Right lobe of liver (tissue), 6 donors: ENCODE measurements around the gene FBLN1. TPM values are rescaled to one million over a fixed set of nuclear protein-coding genes. Genes with fewer than 3 reads are reported as not detected.

ENCODE experiments used
- ATAC-seq, 4 donors: fragments of 200-7000 bp; cut with Tn5 transposase; one replicate each; pipeline ENCODE4 v1.9.1; 2020; ENCODE audit warnings: mild to moderate bottlenecking in 4 of 4, moderate library complexity in 4 of 4
- DNase-seq, 3 donors: peaks; one replicate each; pipeline ENCODE4 v3.0.0-alpha.2; 2020
- H3K27ac ChIP-seq, 3 donors: fragments of 200-600 bp; one replicate each; pipeline ENCODE4 v1.8.0; 2022
- H3K27me3 ChIP-seq, 2 donors: fragments of 200-600 bp; one replicate each; pipeline ENCODE4 v1.8.0; 2022
- H3K36me3 ChIP-seq, 4 donors: fragments of 200-600 bp; sonication (generic) in 1 of 4; one replicate each; pipeline versions ENCODE4 v1.5.1 to v1.8.0; 2017 to 2022; ENCODE audit warnings: control low read depth in 1 of 4
- H3K4me1 ChIP-seq, 4 donors: fragments of 200-600 bp; sonication (generic) in 1 of 4; one replicate each; pipeline versions ENCODE4 v1.5.1 to v1.8.0; 2017 to 2022; ENCODE audit warnings: control low read depth in 1 of 4
- H3K4me3 ChIP-seq, 3 donors: fragments of 200-600 bp; one replicate each; pipeline ENCODE4 v1.8.0; 2022
- H3K9me3 ChIP-seq, 4 donors: fragments of 200-600 bp; sonication (generic) in 1 of 4; one replicate each; pipeline versions ENCODE4 v1.5.1 to v1.8.0; 2017 to 2022; ENCODE audit warnings: control low read depth in 1 of 4
- POLR2A ChIP-seq: fragments of 450-650 bp; IDR thresholded peaks from one replicate; pipeline ENCODE4 v1.6.1; 2017; ENCODE audit warnings: antibody characterized with exemption, mild to moderate bottlenecking
- WGBS: methylation state at CpG from one replicate; pipeline ENCODE4 v1.1.6; 2018; ENCODE audit warnings: low coverage, low lambda C conversion rate; ENCODE audit not compliant: insufficient coverage; ENCODE audit errors: missing lambda C conversion rate; 5-methylcytosine and 5-hydroxymethylcytosine counted together
- intact Hi-C, 2 donors: fragments of 100-400 bp; cut with DNase I; formaldehyde crosslinking; loops; one replicate each; pipeline versions ENCODE4 v1.11.2 to v1.14.1; 2022
- total RNA-seq, 6 experiments: library from RNA; depleted of rRNA in 2 of 6; stranded (reverse); fragments of >200 nt in 2 of 6; fragmentation: NEBNext Ultra II Directional in 3 of 6; extraction: Animal tissue kit (Norgen Biotek cat#: 25700) in 3 of 6; gene quantifications; one replicate each; pipeline versions ENCODE4 v1.1.0 to v1.2.4, GENCODE V29; 2016 to 2023
- TF ChIP-seq, protein P1 (sequence below), 4 donors: fragments of 200-600 bp in 3 of 4; fragments of 450-650 bp in 1 of 4; IDR thresholded peaks; one replicate each; pipeline versions ENCODE4 v1.5.1 to v1.8.0; 2016 to 2022; ENCODE audit warnings: antibody characterized with exemption in 4 of 4, mild to moderate bottlenecking in 2 of 4
- donor health status: DM: no; HTN: yes; CAD: no.
- donor health status: DM: no; HTN: no; CAD: no.
- donor health status: DM: no; HTN: no; CAD: no.
- donor health status: DM: no; HTN: yes; CAD: no.
- donor health status: DM: no; HTN: yes; CAD: no.

FBLN1 gene
- total RNA-seq, 6 experiments from 2014 or later: 1.6 to 6.6 (median 3.4) TPM

DNA sequence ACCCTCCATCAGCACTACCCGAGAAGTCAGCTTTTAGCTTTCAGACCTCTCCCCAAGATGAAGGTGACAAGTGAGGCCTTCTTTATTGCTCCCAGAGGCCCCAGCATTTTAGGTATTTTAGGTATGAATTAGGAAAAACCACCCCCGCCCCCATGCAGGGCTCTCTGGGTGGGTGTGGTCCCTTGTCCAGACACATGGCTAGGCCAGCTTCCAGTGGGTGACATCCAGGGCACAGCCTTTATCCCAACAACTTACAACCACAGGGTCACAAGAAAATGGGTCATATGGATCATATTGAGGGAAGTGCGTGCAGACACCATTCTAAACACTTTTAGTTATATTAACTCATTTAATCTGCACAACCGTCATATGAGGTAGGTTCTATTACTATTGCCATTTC lies 47.1 kb upstream of the FBLN1 start:
- no peak overlapping the region for H3K27ac ChIP-seq
- DNase-seq: no peak
- TF ChIP-seq POLR2A: no peak
- TF ChIP-seq, protein P1, sequence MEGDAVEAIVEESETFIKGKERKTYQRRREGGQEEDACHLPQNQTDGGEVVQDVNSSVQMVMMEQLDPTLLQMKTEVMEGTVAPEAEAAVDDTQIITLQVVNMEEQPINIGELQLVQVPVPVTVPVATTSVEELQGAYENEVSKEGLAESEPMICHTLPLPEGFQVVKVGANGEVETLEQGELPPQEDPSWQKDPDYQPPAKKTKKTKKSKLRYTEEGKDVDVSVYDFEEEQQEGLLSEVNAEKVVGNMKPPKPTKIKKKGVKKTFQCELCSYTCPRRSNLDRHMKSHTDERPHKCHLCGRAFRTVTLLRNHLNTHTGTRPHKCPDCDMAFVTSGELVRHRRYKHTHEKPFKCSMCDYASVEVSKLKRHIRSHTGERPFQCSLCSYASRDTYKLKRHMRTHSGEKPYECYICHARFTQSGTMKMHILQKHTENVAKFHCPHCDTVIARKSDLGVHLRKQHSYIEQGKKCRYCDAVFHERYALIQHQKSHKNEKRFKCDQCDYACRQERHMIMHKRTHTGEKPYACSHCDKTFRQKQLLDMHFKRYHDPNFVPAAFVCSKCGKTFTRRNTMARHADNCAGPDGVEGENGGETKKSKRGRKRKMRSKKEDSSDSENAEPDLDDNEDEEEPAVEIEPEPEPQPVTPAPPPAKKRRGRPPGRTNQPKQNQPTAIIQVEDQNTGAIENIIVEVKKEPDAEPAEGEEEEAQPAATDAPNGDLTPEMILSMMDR (IDR thresholded peaks at IDR 0.05): no peak
- intact Hi-C loops: no loop called here
- H3K27me3 ChIP-seq: no peaks in the 10 kb centered on the region
- no peaks in the 10 kb centered on the region for H3K36me3 ChIP-seq
- WGBS: 90% methylated on average over 3 of the region's 4 CpGs
- no peak for ATAC-seq
- H3K4me1 ChIP-seq: no peaks in the 10 kb centered on the region
- H3K4me3 ChIP-seq: no peak overlapping the region
- no peaks in the 10 kb centered on the region for H3K9me3 ChIP-seq

DNA sequence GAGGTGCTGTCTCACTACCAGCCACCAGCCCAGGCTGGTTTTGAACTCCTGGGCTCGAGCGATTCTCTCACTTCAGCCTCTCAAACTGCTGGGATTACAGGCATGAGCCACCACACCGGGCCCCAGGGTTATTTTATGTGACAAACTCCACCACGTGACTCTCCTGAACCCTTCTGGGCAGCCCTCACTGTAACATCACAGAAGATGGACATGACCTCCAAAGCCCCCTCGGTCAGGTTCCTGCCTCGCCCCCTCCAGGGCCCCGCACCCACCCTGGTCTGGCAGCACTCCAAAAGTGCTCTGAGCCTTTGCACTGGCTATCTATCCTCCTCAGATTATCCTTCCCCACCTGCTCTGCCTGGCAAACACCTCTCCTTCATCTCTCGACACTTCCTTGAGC lies 45.9 kb upstream of the FBLN1 start:
- no peak for TF ChIP-seq POLR2A
- TF ChIP-seq, protein P1 (IDR thresholded peaks at IDR 0.05): no peak
- DNase-seq (no peak), ATAC-seq (no peak)
- H3K36me3 ChIP-seq: no peaks in the 10 kb centered on the region
- intact Hi-C loops: no loop called here
- H3K27ac ChIP-seq: no peak overlapping the region
- whole genome bisulfite sequencing: 80% methylated on average over 8 of the region's 8 CpGs
- no peaks in the 10 kb centered on the region for H3K27me3 ChIP-seq
- H3K4me3 ChIP-seq: no peak overlapping the region
- H3K9me3 ChIP-seq: no peaks in the 10 kb centered on the region
- H3K4me1 ChIP-seq: no peaks in the 10 kb centered on the region

DNA sequence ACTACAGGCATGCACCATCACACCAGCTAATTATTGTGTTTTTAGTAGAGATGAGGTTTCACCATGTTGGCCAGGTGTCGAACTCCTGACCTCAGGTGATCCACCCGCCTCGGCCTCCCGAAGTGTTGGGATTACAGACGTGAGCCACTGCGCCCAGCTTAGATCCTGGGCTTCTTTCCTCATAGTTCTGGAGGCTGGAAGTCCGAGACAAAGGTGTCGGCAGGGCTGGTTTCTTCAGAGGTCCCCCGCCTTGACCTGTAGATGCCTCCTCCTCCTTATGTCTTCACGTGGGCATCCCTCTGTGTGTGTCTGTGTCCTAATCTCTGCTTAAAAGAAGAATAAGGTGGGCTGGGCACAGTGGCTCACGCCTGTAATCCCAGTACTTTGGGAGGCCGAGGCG lies 44.2 kb upstream of the FBLN1 start:
- intact Hi-C loops: no loop called here
- Histone ChIP-seq H3K27me3 (no peaks in the 10 kb centered on the region), H3K4me1 (no peaks in the 10 kb centered on the region), H3K9me3 (no peaks in the 10 kb centered on the region), H3K27ac (no peak overlapping the region), H3K36me3 (no peaks in the 10 kb centered on the region), H3K4me3 (no peak overlapping the region)
- TF ChIP-seq, protein P1 (IDR thresholded peaks at IDR 0.05): no peak
- ATAC-seq: no peak
- DNase-seq: no peak
- WGBS: 93% methylated on average over 6 of the region's 13 CpGs

DNA sequence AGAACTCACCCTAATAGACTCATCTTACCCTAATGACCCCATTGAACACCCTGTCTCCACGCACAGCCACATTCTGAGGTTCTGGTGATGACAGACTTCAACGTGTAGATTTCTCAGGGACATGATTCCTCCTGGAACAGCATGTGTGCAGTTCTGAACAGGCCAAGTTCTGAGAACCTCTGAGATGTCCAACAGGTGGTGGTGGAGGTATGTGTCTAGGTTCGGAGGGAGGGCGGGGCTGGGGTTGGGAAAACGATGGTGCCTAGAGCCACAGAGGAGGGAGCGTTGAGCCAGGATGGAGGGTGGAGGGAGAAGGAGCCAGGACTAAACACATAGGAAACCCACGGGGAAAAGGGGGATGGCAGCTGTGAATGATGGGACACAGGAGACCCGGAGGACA lies 43.4 kb upstream of the FBLN1 start:
- 78% methylated on average over 6 of the region's 8 CpGs for WGBS
- Histone ChIP-seq H3K27me3 (no peaks in the 10 kb centered on the region), H3K4me3 (no peak overlapping the region), H3K36me3 (no peaks in the 10 kb centered on the region), H3K9me3 (no peaks in the 10 kb centered on the region), H3K27ac (no peak overlapping the region), H3K4me1 (no peaks in the 10 kb centered on the region)
- intact Hi-C loops: no loop called here
- DNase-seq (no peak), ATAC-seq (no peak)
- no peak for TF ChIP-seq POLR2A
- TF ChIP-seq, protein P1 (IDR thresholded peaks at IDR 0.05): no peak
